ENCODE measurements around the gene CDK18.

CDK18 gene

DNA sequence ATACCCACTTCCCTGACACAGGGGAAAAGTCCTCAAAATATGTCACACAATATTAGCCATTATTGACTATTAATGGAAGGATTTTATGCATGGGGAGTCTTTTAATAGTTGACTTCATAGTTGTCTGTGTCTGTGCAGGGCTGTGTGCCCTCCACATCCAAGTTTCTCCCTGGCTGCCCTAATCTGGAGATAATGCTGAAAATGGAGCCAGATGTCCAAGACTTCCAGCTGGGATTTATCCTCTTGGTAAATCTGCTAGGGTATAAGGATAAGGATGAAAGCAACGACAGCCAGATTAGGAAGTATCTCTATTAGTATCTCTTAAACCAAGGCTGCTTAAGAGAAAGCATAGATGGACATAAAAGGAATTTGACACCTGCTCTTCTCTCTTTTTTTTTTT lies 42.1 kb downstream of the CDK18 start:
- DNase-seq (ENCODE audit: low spot score), result no peak
- no peak overlapping the region for H3K27ac ChIP-seq
- TF ChIP-seq, protein P1, sequence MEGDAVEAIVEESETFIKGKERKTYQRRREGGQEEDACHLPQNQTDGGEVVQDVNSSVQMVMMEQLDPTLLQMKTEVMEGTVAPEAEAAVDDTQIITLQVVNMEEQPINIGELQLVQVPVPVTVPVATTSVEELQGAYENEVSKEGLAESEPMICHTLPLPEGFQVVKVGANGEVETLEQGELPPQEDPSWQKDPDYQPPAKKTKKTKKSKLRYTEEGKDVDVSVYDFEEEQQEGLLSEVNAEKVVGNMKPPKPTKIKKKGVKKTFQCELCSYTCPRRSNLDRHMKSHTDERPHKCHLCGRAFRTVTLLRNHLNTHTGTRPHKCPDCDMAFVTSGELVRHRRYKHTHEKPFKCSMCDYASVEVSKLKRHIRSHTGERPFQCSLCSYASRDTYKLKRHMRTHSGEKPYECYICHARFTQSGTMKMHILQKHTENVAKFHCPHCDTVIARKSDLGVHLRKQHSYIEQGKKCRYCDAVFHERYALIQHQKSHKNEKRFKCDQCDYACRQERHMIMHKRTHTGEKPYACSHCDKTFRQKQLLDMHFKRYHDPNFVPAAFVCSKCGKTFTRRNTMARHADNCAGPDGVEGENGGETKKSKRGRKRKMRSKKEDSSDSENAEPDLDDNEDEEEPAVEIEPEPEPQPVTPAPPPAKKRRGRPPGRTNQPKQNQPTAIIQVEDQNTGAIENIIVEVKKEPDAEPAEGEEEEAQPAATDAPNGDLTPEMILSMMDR (IDR thresholded peaks at IDR 0.05), result no peak
- no peak overlapping the region for H3K4me3 ChIP-seq

DNA sequence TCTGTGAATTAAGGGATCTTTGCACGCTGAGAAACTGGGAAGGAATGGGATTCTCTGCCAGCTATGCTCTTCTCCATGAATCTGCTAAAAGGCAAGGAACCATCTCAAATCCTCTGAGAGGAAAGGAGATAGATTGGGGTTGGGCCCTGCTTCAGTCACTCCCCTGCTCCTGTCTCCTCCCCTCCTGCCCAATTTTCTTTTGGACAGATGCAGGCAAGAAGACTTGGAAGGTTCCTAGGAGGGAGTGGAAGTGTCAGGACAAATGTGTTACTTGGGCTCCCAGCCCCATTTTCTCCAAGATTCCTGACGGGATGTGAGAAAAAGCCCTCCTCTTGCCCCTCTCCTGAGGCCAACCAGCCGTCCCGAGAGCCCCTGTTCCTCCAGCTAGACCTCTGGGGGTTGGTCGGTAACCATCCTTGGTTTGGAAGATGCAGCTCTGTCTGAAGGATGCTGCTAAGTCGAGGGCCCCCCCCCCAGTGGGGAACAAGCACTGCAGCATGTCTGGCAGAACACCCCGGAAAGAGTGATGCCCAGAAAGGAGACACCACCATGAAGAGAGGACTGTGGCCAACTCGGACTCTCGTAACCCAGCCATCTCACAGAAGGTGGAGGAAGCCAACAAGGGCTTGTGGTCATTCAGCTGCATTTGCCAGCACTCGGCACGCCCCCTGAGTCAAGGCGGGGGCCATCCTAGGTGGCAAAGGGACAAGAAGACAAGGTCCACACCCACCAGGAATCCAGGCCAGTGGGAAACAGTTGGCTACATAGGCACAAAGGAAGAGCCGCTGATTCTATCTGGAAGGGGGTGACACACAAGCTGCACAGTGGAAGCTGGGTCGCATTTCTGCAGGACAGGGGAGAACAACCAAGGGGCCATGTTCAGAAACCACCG lies 43.7 kb downstream of the CDK18 start:
- no peak overlapping the region for H3K4me3 ChIP-seq
- TF ChIP-seq, protein P1 (IDR thresholded peaks at IDR 0.05), result no peak
- DNase-seq (ENCODE audit: low spot score), result no peak
- H3K27ac ChIP-seq, result no peak overlapping the region

DNA sequence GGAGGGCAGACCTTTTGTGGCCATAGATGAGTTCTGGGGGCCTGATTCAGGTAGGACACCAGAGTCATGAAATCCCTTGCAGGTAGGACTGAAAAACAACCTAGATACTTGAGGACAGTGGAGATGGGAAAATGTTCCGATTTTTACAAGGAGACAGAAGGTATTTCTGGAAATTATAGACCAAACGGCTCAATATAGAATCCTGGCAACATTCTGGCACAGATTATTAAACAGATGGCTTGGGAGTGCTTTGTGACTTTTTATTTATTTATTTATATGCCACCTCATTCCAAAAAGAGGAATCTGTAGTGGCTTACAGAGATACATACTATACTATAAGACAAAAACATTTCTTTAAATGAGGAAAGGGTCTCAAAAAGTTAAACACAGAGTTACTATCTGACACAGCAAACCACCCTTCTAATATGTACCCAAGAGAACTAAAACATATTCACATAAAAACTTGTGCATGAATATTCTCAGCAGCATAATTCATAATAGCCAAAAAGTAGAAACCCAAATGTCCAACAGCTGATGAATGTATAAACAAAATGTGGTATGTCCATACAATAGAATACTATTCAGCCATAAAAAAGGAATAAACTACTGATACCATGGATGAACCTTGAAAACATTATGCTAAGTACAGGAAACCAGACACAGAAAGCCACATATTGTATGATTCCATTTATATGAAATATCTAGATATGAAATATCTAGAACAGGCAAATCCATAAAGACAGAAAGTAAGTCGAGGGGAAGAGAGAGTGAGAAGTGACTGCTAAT lies 49.8 kb downstream of the CDK18 start:
- no peak overlapping the region for H3K27ac ChIP-seq
- TF ChIP-seq, protein P1 (IDR thresholded peaks at IDR 0.05), result no peak
- no peak overlapping the region for H3K4me3 ChIP-seq
- no peak for DNase-seq (ENCODE audit: low spot score)

DNA sequence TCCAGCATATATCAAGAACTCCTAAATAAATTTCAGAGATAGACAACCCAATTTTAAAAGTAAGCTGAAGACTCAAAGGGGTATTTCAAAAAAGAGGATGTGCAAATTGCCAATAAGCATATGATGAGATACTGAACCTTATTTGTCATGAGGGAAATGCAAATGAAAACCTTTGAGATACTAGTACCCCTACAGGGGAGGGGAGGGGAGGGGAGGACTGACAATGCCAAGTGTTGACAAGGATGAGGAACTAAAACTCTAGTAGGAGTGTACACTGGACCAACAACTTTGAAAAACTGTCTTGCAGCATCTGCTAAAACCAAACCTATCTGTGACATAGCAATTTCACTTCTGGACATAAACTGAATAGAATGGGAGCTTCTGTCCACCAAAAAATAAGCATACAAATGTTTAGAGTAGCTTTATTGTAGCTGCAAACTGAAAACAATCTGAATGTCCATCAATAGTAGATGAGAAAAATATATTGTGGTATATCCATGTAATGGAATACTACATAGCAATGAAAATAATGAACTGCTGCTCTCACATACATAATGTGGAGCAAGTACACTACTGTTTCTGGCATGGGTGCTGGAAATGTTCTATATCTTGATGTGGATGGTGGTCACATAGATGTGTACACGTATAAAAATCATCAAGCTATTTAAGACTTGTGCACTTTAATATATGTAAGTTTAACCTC lies 57.2 kb downstream of the CDK18 start:
- no peak for DNase-seq (ENCODE audit: low spot score)
- H3K4me3 ChIP-seq, result no peak overlapping the region
- H3K27ac ChIP-seq, result no peak overlapping the region
- TF ChIP-seq, protein P1 (IDR thresholded peaks at IDR 0.05), result no peak

DNA sequence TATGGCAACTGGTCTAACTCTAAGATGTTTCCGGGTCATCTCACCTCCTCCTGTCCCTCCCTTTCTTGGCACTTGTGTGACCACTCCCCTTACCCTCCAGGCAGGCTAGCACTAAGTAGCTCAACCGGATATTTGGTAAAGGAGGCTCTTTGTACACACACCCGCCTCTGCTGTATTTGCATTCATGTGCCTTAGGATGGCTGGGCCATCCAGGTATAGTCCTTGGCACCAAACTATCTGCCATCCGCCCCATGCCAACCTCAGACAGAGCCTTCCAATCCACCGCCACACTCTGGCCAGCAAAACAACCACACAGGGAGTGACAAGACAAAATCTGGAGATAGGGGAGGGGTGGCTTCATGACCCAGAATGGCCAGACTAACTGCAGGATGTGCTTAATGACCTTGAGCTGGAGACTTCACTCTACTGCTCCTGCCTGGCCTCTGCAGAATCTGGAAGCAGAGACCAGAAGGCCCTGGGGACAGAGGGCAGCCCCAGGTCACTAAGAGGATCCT lies 59.5 kb downstream of the CDK18 start:
- no peak for DNase-seq (ENCODE audit: low spot score)
- H3K27ac ChIP-seq, result no peak overlapping the region
- TF ChIP-seq, protein P1 (IDR thresholded peaks at IDR 0.05), result no peak
- H3K4me3 ChIP-seq, result no peak overlapping the region

DNA sequence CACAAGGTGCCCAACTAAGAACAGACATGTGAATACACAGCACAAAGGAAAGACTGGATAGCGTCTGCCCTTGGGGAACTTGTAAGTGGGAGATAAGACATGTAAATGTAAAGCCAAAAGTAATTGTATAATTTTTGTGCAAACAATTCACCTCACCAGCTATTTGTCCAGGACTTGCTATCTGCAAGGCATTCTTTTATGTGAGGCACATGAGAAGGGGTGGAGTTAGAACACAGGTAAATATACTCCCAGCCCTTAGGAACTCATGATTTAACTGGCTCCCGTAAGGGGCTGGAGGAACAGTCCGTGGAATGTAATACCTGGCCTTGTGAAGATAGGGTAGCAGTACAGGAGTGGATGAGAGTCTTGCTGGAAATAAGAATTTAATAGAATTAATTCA lies 61.3 kb downstream of the CDK18 start:
- H3K4me3 ChIP-seq, result no peak overlapping the region
- DNase-seq (ENCODE audit: low spot score), result no peak
- TF ChIP-seq, protein P1 (IDR thresholded peaks at IDR 0.05), result no peak
- H3K27ac ChIP-seq, result no peak overlapping the region
